Liver (tissue), 9 donors: Measurements from ENCODE around the gene PHLDB2. TPM values are rescaled to one million over a fixed set of nuclear protein-coding genes. Genes with fewer than 3 reads are reported as not detected.
A peak's percentile ranks its signal among the peaks of the same experiment; 100 is the strongest.

Source experiments
- DNase-seq: peaks from one replicate; pipeline ENCODE4 v3.0.0-alpha.2; 2017; ENCODE audit warnings: low spot score
- H3K27ac ChIP-seq, 2 donors: one replicate each; pipeline ENCODE4 v1.7.0; 2013; ENCODE audit warnings: inconsistent platforms in 2 of 2, low read length in 2 of 2, control low read depth in 1 of 2, low read depth in 1 of 2, mild to moderate bottlenecking in 1 of 2
- H3K27me3 ChIP-seq, 4 donors: one replicate each; pipeline versions ENCODE4 v1.6.1 to v1.7.0; 2013; ENCODE audit warnings: low read length in 3 of 4, inconsistent platforms in 1 of 4, mild to moderate bottlenecking in 1 of 4, moderate library complexity in 1 of 4; ENCODE audit not compliant: control insufficient read depth in 4 of 4, insufficient read depth in 4 of 4
- H3K36me3 ChIP-seq, 4 donors: one replicate each; pipeline versions ENCODE4 v1.6.1 to v1.7.0; 2013; ENCODE audit warnings: low read length in 3 of 4, mild to moderate bottlenecking in 3 of 4, low read depth in 1 of 4, moderate library complexity in 1 of 4; ENCODE audit not compliant: control insufficient read depth in 4 of 4, insufficient read depth in 3 of 4
- H3K4me1 ChIP-seq, 4 donors: one replicate each; pipeline versions ENCODE4 v1.6.1 to v1.7.0; 2013; ENCODE audit warnings: low read length in 3 of 4, mild to moderate bottlenecking in 3 of 4, moderate library complexity in 1 of 4; ENCODE audit not compliant: control insufficient read depth in 4 of 4, insufficient read depth in 4 of 4
- H3K4me3 ChIP-seq, 3 donors: one replicate each; pipeline versions ENCODE4 v1.6.1 to v1.7.0; 2013; ENCODE audit warnings: low read length in 3 of 3, control low read depth in 1 of 3, low read depth in 1 of 3, mild to moderate bottlenecking in 1 of 3
- H3K9ac ChIP-seq, 2 donors: one replicate each; pipeline ENCODE4 v1.7.0; 2013; ENCODE audit warnings: low read length in 2 of 2, mild to moderate bottlenecking in 2 of 2, moderate library complexity in 2 of 2, control low read depth in 1 of 2, low read depth in 1 of 2
- H3K9me3 ChIP-seq, 4 donors: one replicate each; pipeline versions ENCODE4 v1.6.1 to v1.7.0; 2013; ENCODE audit warnings: low read length in 3 of 4; ENCODE audit not compliant: control insufficient read depth in 4 of 4
- EGR1 ChIP-seq, 2 donors: IDR thresholded peaks; 2 replicates each; pipeline ENCODE4 v1.6.1; 2016 to 2018; ENCODE audit warnings: antibody characterized with exemption in 2 of 2, low read depth in 2 of 2
- FOXA1 ChIP-seq: IDR thresholded peaks from 2 replicates; pipeline ENCODE4 v1.6.1; 2016; ENCODE audit warnings: antibody characterized with exemption
- HNF4A ChIP-seq, 2 donors: conservative IDR thresholded peaks; 2 replicates each; pipeline ENCODE4 v1.6.1; 2016; ENCODE audit warnings: antibody characterized with exemption in 2 of 2, mild to moderate bottlenecking in 2 of 2
- JUND ChIP-seq, 2 donors: IDR thresholded peaks; 2 replicates each; pipeline ENCODE4 v1.6.1; 2016; ENCODE audit warnings: antibody characterized with exemption in 2 of 2
- RAD21 ChIP-seq, 2 donors: IDR thresholded peaks; 2 replicates each; pipeline ENCODE4 v1.6.1; 2016; ENCODE audit warnings: antibody characterized with exemption in 2 of 2, mild to moderate bottlenecking in 2 of 2
- RXRA ChIP-seq, 2 donors: IDR thresholded peaks; 2 replicates each; pipeline ENCODE4 v1.6.1; 2017 to 2018; ENCODE audit warnings: antibody characterized with exemption in 2 of 2, mild to moderate bottlenecking in 1 of 2
- TAF1 ChIP-seq: conservative IDR thresholded peaks from 2 replicates; pipeline ENCODE4 v1.6.1; 2016; ENCODE audit warnings: antibody characterized with exemption, mild to moderate bottlenecking
- WGBS: extraction: QIAGEN DNeasy Blood & Tissue Kit; methylation state at CpG from one replicate; pipeline ENCODE4 v1.1.7; 2013; 5-methylcytosine and 5-hydroxymethylcytosine counted together
- polyA plus RNA-seq, 2 donors: library from polyadenylated mRNA; stranded (reverse) in 1 of 2; unstranded in 1 of 2; fragments of 200-250 nt in 1 of 2; fragments of >200 nt in 1 of 2; fragmentation: Nextera tagmentation in 1 of 2; extraction: Ambion mirVana in 1 of 2; gene quantifications; one replicate each; pipeline versions ENCODE4 v1.2.1 to v1.2.3, GENCODE V29; 2013 to 2015
- total RNA-seq, 2 donors: library from RNA; depleted of rRNA; stranded (reverse); fragments of >200 nt; gene quantifications; one replicate each; pipeline ENCODE4 v1.2.3, GENCODE V29; 2014
- TF ChIP-seq, protein P1 (sequence below): fragments of 150-350 bp; IDR thresholded peaks from 2 replicates; pipeline ENCODE4 v1.5.1; 2017; ENCODE audit warnings: improper control_type of control experiment, low read depth, low read length; ENCODE audit not compliant: missing input control
- TF ChIP-seq, protein P2 (sequence below): IDR thresholded peaks from 2 replicates; pipeline ENCODE4 v1.6.1; 2016; ENCODE audit warnings: antibody characterized with exemption
- donor health status: healthy.
- donor health status: healthy.
- donor health status: healthy.
- donor health status: healthy.
- donor health status: healthy.

The PHLDB2 gene
- total and polyA plus RNA-seq, 4 donors, result 9.7 to 42.9 (median 22.2) TPM

DNA sequence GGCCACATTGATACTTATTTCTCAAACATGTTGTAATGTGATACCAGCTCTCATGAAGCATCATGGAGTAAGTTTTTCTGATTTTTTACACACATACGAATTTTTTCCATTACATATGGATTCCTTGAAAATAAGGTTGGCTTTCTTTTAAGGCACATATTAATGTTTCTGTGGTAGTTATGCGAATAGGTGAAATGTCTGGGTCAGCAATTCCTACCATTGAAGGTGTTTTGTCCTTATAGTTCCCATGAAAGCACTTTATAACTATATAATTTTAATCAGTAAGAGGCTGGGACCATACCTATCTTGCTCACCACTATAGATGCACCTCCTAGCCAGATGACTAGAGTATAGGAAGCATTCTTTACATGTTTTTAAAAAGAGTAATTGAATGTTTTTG, 33.0 kb downstream of the PHLDB2 start:
- no peak for TF ChIP-seq EGR1 (IDR thresholded peaks at IDR 0.05; ENCODE audit: low read depth in 2 of 2)
- H3K27me3 ChIP-seq, result no peaks in the 10 kb centered on the region
- H3K36me3 ChIP-seq, result peaks cover 0 to 3% (median 0%) of the 10 kb centered on the region in 4 donors
- H3K9me3 ChIP-seq, result no peaks in the 10 kb centered on the region
- WGBS, result 94% methylated on average over 2 of the region's 2 CpGs
- DNase-seq, result no peak
- no peak overlapping the region for H3K27ac ChIP-seq
- no peaks in the 10 kb centered on the region for H3K4me1 ChIP-seq
- no peak overlapping the region for H3K4me3 ChIP-seq
- no peak overlapping the region for H3K9ac ChIP-seq

DNA sequence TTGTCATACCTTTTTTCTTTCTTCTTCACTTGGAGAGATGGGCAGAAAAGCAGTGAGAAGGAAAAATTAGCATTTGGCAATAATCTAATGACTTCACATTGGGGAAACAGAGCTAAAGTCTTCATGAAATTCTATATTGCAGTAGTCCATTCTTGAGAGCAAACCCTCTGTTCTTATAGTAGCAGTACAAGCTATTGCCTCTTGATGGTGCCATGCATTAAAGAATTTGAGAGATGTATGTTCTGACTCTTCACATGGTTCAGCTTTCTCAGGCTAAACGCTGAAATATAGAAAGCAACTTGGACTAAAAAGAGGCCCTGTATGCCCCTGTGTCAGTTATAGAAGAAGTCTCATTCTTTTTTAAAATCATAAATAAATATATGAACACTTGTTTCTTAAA, 36.0 kb downstream of the PHLDB2 start:
- no peak overlapping the region for H3K27ac ChIP-seq
- peaks cover 0 to 2% (median 0%) of the 10 kb centered on the region in 4 donors for H3K36me3 ChIP-seq
- no peaks in the 10 kb centered on the region for H3K27me3 ChIP-seq
- no peaks in the 10 kb centered on the region for H3K9me3 ChIP-seq
- peak; percentile 27 to 29 for TF ChIP-seq RAD21 (IDR thresholded peaks at IDR 0.05)
- TF ChIP-seq, protein P1, sequence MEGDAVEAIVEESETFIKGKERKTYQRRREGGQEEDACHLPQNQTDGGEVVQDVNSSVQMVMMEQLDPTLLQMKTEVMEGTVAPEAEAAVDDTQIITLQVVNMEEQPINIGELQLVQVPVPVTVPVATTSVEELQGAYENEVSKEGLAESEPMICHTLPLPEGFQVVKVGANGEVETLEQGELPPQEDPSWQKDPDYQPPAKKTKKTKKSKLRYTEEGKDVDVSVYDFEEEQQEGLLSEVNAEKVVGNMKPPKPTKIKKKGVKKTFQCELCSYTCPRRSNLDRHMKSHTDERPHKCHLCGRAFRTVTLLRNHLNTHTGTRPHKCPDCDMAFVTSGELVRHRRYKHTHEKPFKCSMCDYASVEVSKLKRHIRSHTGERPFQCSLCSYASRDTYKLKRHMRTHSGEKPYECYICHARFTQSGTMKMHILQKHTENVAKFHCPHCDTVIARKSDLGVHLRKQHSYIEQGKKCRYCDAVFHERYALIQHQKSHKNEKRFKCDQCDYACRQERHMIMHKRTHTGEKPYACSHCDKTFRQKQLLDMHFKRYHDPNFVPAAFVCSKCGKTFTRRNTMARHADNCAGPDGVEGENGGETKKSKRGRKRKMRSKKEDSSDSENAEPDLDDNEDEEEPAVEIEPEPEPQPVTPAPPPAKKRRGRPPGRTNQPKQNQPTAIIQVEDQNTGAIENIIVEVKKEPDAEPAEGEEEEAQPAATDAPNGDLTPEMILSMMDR, result peak; percentile 9
- TF ChIP-seq FOXA1, result no peak
- WGBS, result 73% methylated on average over 1 of the region's 1 CpG
- H3K4me1 ChIP-seq, result no peaks in the 10 kb centered on the region
- DNase-seq, result no peak
- no peak overlapping the region for H3K9ac ChIP-seq
- no peak overlapping the region for H3K4me3 ChIP-seq

DNA sequence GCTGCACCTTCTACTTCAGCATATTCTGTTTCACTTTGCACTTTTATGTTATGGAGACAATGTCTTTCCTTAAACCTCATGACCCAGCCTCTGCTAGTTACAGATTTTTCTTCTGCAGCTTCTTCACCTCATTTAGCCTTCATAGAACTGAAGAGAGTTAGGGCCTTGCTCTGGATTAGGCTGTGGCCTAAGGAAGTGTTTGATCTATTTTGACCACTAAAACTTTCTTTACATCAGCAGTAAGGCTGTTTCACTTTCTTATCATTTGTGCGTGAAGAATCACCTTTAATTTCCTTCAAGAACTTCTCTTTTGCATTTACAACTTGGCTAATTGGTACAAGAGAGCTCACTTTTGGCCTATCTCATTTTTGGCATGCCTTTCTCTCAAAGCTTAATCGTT, 40.9 kb downstream of the PHLDB2 start:
- 77% methylated on average over 2 of the region's 2 CpGs for WGBS
- no peak overlapping the region for H3K9ac ChIP-seq
- no peaks in the 10 kb centered on the region for H3K36me3 ChIP-seq
- no peaks in the 10 kb centered on the region for H3K27me3 ChIP-seq
- no peak overlapping the region for H3K4me3 ChIP-seq
- DNase-seq, result no peak
- H3K9me3 ChIP-seq, result no peaks in the 10 kb centered on the region
- TF ChIP-seq JUND (IDR thresholded peaks at IDR 0.05) (no peak), TAF1 (no peak), RXRA (IDR thresholded peaks at IDR 0.05) (no peak), HNF4A (conservative IDR thresholded peaks at IDR 0.05) (no peak)
- TF ChIP-seq, protein P2, sequence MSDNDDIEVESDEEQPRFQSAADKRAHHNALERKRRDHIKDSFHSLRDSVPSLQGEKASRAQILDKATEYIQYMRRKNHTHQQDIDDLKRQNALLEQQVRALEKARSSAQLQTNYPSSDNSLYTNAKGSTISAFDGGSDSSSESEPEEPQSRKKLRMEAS, result no peak
- no peak overlapping the region for H3K27ac ChIP-seq
- H3K4me1 ChIP-seq, result peaks cover 0 to 5% (median 0%) of the 10 kb centered on the region in 4 donors

DNA sequence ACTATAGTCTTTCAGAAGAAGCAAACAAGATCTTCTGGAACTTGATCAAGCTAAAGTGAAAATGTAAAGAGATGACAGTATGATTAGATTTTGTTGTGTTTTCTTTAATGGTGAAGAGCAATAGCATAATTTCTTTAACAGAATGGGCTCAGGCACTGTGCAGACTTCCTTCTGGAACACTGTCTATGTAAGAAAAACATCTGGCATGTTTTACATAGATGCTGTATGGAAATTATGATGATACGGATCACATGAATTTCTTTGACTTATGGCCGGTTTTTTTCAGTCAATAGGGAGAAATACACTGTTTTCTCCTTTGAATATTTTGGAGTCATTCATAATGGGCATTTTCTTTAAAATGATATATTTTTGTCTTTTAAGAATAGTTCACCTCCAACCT, 42.6 kb downstream of the PHLDB2 start:
- TF ChIP-seq EGR1 (IDR thresholded peaks at IDR 0.05; ENCODE audit: low read depth in 2 of 2) (no peak), RXRA (IDR thresholded peaks at IDR 0.05) (no peak)
- Histone ChIP-seq H3K4me1 (peaks cover 2 to 7% (median 6%) of the 10 kb centered on the region in 4 donors), H3K36me3 (peaks cover 0 to 2% (median 0%) of the 10 kb centered on the region in 4 donors), H3K9me3 (no peaks in the 10 kb centered on the region), H3K27me3 (no peaks in the 10 kb centered on the region), H3K27ac (no peak overlapping the region), H3K9ac (no peak overlapping the region), H3K4me3 (no peak overlapping the region)
- DNase-seq, result no peak
- 94% methylated on average over 2 of the region's 2 CpGs for WGBS
